PFSK-1 (cell line): ENCODE measurements around the gene JRKL.

Experiments
- FOXP2 ChIP-seq: optimal IDR thresholded peaks from 2 replicates; pipeline ENCODE3; 2011; ENCODE audit warnings: borderline replicate concordance, control low read depth, inconsistent platforms; ENCODE audit not compliant: insufficient read depth; ENCODE audit errors: extremely low read length, extremely low read depth
- POLR2AphosphoS5 ChIP-seq: IDR thresholded peaks from 2 replicates; pipeline ENCODE4 v1.6.1; 2012; ENCODE audit warnings: low read depth, mild to moderate bottlenecking, control low read depth, low read length, moderate library complexity
- REST ChIP-seq, 2 experiments: IDR thresholded peaks; 2 replicates each; pipeline versions ENCODE4 v1.6.1 to v1.8.0; 2011 to 2012; ENCODE audit warnings: low read depth in 2 of 2, low read length in 2 of 2, control low read depth in 1 of 2, inconsistent platforms in 1 of 2, mild to moderate bottlenecking in 1 of 2, moderate library complexity in 1 of 2; ENCODE audit not compliant: insufficient read depth in 1 of 2
- SIN3A ChIP-seq: IDR thresholded peaks from 2 replicates; pipeline ENCODE4 v1.6.1; 2012; ENCODE audit warnings: mild to moderate bottlenecking, low read length, moderate library complexity, borderline replicate concordance; ENCODE audit not compliant: insufficient read depth
- TAF1 ChIP-seq: IDR thresholded peaks from 2 replicates; pipeline ENCODE4 v1.6.1; 2012; ENCODE audit warnings: low read length, control low read depth, borderline replicate concordance; ENCODE audit not compliant: insufficient read depth

JRKL gene

DNA sequence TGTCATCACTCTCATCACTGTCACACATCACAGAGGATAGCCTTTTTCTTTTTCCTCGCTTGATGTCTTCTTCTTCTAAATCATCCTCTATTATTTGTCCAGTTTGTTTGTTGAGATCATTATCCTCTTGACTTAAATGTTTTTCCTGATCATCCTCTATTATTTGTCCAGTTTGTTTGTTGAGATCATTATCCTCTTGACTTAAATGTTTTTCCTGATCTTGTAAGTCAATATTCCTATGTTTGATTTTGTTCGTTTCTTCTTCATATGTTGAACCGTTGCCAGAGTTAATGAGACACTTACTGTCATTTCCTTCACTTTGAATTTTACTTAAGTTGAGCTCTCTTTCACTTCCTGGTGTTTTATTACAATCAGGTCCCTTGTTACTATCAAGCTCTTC is 5.7 kb upstream of the JRKL start:
- TF ChIP-seq SIN3A = no peak
- TF ChIP-seq POLR2AphosphoS5 = no peak
- TF ChIP-seq FOXP2 = no peak
- TF ChIP-seq REST (IDR thresholded peaks at IDR 0.05; ENCODE audit: insufficient read depth in 1 of 2, low read depth in 2 of 2, low read length in 2 of 2) = no peak
- TF ChIP-seq TAF1 = no peak

DNA sequence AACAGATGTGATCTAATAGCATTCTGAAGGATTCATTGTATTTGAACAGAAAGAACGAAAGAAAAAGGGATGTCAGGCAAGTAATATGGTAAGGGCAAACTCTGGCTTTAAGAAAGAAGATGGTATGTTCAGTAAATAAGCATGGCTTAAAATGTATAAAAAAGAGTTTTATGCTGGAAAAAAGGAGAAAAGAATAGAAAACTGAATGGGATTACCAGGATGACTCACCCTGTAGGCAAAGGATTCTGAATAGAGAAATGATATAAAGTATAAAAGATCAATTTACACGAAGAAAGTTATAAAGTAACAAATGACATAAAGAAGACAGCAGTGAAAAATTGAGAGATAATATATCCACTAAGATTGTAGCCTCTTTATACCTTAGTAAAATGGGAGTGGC is 4.6 kb upstream of the JRKL start:
- TF ChIP-seq REST (IDR thresholded peaks at IDR 0.05; ENCODE audit: insufficient read depth in 1 of 2, low read depth in 2 of 2, low read length in 2 of 2) = no peak
- no peak for TF ChIP-seq SIN3A
- TF ChIP-seq TAF1 = no peak
- no peak for TF ChIP-seq FOXP2
- TF ChIP-seq POLR2AphosphoS5 = no peak

- TF ChIP-seq REST (IDR thresholded peaks at IDR 0.05; ENCODE audit: insufficient read depth in 1 of 2, low read depth in 2 of 2, low read length in 2 of 2) = 0 out of 4 replicates have a peak, but pooled peaks of 1 of the 2 experiments have one; percentile 5
- no peak for TF ChIP-seq TAF1
- TF ChIP-seq SIN3A = 0 out of 2 replicates have a peak, but pooled peaks have one; percentile 34
Measured at GRCh38 chr11:96388891-96389719, 708 bp upstream of the JRKL start.

DNA sequence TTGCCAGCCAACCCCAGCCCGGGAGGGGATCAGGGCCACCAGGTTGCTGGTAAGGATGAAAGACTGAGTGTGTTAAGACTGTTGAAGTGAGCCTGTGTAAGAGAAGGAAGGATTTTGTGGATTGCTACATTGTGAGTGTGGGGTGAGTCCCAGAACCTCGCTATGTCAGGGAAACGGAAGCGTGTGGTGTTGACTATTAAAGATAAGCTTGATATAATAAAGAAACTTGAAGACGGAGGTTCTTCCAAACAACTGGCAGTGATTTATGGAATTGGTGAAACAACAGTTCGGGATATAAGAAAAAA is 627 bp downstream of the JRKL start:
- TF ChIP-seq POLR2AphosphoS5 (no peak), REST (IDR thresholded peaks at IDR 0.05; ENCODE audit: insufficient read depth in 1 of 2, low read depth in 2 of 2, low read length in 2 of 2) (no peak), TAF1 (no peak), SIN3A (no peak), FOXP2 (no peak)
